Osteoblast (primary cell): ENCODE results near the gene AHNAK2. TPM values are rescaled to one million over a fixed set of nuclear protein-coding genes. Genes with fewer than 3 reads are reported as not detected.

ENCODE experiments used
- DNase-seq: peaks from one replicate; pipeline ENCODE4 v3.0.0; 2011; ENCODE audit warnings: low spot score, mixed read lengths; ENCODE audit not compliant: insufficient read length; ENCODE audit errors: missing footprints
- H2AFZ ChIP-seq: 2 replicates; pipeline ENCODE4 v1.6.0; 2011; ENCODE audit warnings: mild to moderate bottlenecking, low read length
- H3K27ac ChIP-seq: 2 replicates; pipeline ENCODE4 v1.5.1; 2011; ENCODE audit warnings: mild to moderate bottlenecking, low read depth, low read length, moderate library complexity
- H3K27me3 ChIP-seq: 2 replicates; pipeline ENCODE4 v1.6.0; 2012; ENCODE audit warnings: mild to moderate bottlenecking, control low read depth, inconsistent platforms, low read length, moderate library complexity; ENCODE audit not compliant: insufficient read depth
- H3K36me3 ChIP-seq: 2 replicates; pipeline ENCODE4 v1.5.1; 2011; ENCODE audit warnings: mild to moderate bottlenecking, low read length, control low read depth, moderate library complexity; ENCODE audit not compliant: insufficient read depth
- H3K4me1 ChIP-seq: 2 replicates; pipeline ENCODE4 v1.5.1; 2011; ENCODE audit warnings: mild to moderate bottlenecking, low read length, control low read depth, moderate library complexity; ENCODE audit not compliant: insufficient read depth
- H3K4me2 ChIP-seq: 2 replicates; pipeline ENCODE4 v1.6.0; 2011; ENCODE audit warnings: mild to moderate bottlenecking, low read length; ENCODE audit not compliant: insufficient read depth
- H3K4me3 ChIP-seq: fragments of 200-600 bp; sonication (generic); 3 replicates; pipeline ENCODE4 v1.5.1; 2012; ENCODE audit warnings: mild to moderate bottlenecking, low read length, inconsistent platforms; ENCODE audit not compliant: insufficient read depth
- H3K79me2 ChIP-seq: 2 replicates; pipeline ENCODE4 v1.6.0; 2012; ENCODE audit warnings: mild to moderate bottlenecking, low read length, control low read depth, inconsistent platforms; ENCODE audit not compliant: insufficient read depth
- H3K9me3 ChIP-seq: 2 replicates; pipeline ENCODE4 v1.5.1; 2011; ENCODE audit warnings: low read depth, low read length, control low read depth
- H4K20me1 ChIP-seq: 2 replicates; pipeline ENCODE4 v1.6.0; 2012; ENCODE audit warnings: mild to moderate bottlenecking, low read length, control low read depth; ENCODE audit not compliant: insufficient read depth
- total RNA-seq: library from RNA; depleted of rRNA; stranded (reverse); fragments of >200 nt; gene quantifications from 2 replicates; pipeline ENCODE4 v1.2.3, GENCODE V29; 2012
- TF ChIP-seq, protein P1 (sequence below): IDR thresholded peaks from 2 replicates; pipeline ENCODE4 v1.5.1; 2011; ENCODE audit warnings: mild to moderate bottlenecking, low read depth, low read length, moderate library complexity; ENCODE audit errors: extremely low read depth

AHNAK2 gene
- total RNA-seq, 1 donor = 30.8 TPM

DNA sequence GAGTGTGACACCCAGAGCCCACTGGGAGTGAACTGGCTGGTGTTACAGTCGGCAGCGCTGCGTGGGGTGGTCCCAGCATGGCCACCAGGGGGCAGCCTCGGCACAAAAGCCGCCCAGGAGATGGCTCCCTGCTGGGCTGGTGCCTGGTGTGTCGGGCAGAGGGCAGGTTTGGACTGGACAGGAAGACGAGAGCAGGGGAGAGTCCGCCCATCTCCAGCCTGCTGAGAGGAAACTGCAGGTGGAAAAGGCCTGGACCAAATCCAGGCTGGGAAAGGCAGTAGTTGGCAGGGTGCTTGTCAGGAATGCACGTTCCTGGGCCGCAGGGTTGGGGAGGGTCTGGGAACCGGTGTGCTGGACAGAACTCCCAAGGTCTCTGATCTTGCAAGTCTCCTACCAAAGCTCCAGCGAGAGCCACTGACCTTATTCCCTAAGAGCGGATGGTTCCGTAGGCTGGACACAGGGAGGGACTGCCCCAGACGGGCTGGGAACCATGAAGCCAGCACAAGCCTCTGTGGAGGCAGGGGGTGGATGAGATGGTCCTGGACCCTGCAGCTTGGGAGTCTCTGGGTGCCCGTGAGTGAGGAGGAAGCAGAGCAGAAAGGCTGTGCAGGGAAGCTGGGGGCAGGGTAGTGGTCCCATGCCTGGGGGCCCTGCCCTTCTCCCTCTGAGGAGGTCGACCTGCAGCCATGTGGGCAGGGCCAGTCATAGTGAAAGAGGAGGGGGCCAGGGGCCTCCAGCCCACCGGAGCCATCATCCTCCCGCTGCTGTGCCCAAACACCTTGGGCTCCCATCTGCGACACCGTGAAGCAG, 1.8 kb downstream of the AHNAK2 start:
- Histone ChIP-seq H3K27me3 (no peaks in the 10 kb centered on the region), H3K4me1 (peaks cover 28% of the 10 kb centered on the region), H3K36me3 (no peaks in the 10 kb centered on the region), H3K4me3 (no peak overlapping the region), H2AFZ (no peak overlapping the region), H3K27ac (no peak overlapping the region), H3K79me2 (no peaks in the 10 kb centered on the region), H3K9me3 (no peaks in the 10 kb centered on the region), H3K4me2 (peak overlapping the region; percentile 44), H4K20me1 (no peaks in the 10 kb centered on the region)
- TF ChIP-seq, protein P1, sequence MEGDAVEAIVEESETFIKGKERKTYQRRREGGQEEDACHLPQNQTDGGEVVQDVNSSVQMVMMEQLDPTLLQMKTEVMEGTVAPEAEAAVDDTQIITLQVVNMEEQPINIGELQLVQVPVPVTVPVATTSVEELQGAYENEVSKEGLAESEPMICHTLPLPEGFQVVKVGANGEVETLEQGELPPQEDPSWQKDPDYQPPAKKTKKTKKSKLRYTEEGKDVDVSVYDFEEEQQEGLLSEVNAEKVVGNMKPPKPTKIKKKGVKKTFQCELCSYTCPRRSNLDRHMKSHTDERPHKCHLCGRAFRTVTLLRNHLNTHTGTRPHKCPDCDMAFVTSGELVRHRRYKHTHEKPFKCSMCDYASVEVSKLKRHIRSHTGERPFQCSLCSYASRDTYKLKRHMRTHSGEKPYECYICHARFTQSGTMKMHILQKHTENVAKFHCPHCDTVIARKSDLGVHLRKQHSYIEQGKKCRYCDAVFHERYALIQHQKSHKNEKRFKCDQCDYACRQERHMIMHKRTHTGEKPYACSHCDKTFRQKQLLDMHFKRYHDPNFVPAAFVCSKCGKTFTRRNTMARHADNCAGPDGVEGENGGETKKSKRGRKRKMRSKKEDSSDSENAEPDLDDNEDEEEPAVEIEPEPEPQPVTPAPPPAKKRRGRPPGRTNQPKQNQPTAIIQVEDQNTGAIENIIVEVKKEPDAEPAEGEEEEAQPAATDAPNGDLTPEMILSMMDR = peak; percentile 74
- peak; percentile 97 for DNase-seq

GRCh38 chr14:104975481-104976197, 2.5 kb downstream of the AHNAK2 start:
- DNase-seq = peak; percentile 25
- Histone ChIP-seq H3K4me2 (no peak overlapping the region), H3K4me3 (no peak overlapping the region), H4K20me1 (no peaks in the 10 kb centered on the region), H3K4me1 (peaks cover 33% of the 10 kb centered on the region), H3K9me3 (no peaks in the 10 kb centered on the region), H3K27ac (no peak overlapping the region), H3K36me3 (no peaks in the 10 kb centered on the region), H2AFZ (no peak overlapping the region), H3K79me2 (no peaks in the 10 kb centered on the region), H3K27me3 (no peaks in the 10 kb centered on the region)
- TF ChIP-seq, protein P1 = no peak

GRCh38 chr14:104974665-104975390, 3.3 kb downstream of the AHNAK2 start:
- no peak overlapping the region for H3K27ac ChIP-seq
- no peaks in the 10 kb centered on the region for H3K27me3 ChIP-seq
- DNase-seq = peak; percentile 58
- H3K4me2 ChIP-seq = no peak overlapping the region
- H3K4me1 ChIP-seq = peaks cover 36% of the 10 kb centered on the region
- no peak overlapping the region for H2AFZ ChIP-seq
- TF ChIP-seq, protein P1 = no peak
- H3K9me3 ChIP-seq = no peaks in the 10 kb centered on the region
- H3K4me3 ChIP-seq = no peak overlapping the region
- H3K79me2 ChIP-seq = no peaks in the 10 kb centered on the region
- H3K36me3 ChIP-seq = no peaks in the 10 kb centered on the region
- H4K20me1 ChIP-seq = no peaks in the 10 kb centered on the region
